A673 (cell line): Measurements from ENCODE around the gene CLCN4. TPM values are rescaled to one million over a fixed set of nuclear protein-coding genes. Genes with fewer than 3 reads are reported as not detected.

Source experiments
- Bru-seq: library from RNA; stranded (reverse); fragments of 400-500 nt; gene quantifications from one replicate; lab custom pipeline; 2021; lab: Mats Ljungman, UMichigan
- BruChase-seq, 2 experiments: library from RNA; stranded (reverse); fragments of 400-500 nt; gene quantifications; one replicate each; lab custom pipeline; 2021; lab: Mats Ljungman, UMichigan
- BruUV-seq: library from RNA; stranded (reverse); fragments of 400-500 nt; replicated peaks from 2 replicates; lab custom pipeline; 2021; lab: Mats Ljungman, UMichigan
- CTCF ChIA-PET: fragments of 300-600 bp; sonication (Branson Sonifier 250); formaldehyde crosslinking; loops from one replicate; lab custom pipeline; 2022; ENCODE audit warnings: antibody characterized with exemption; lab: Charles Lee
- POLR2A ChIA-PET: fragments of 300-600 bp; sonication (Branson Sonifier 250); formaldehyde crosslinking; loops from one replicate; lab custom pipeline; 2022; ENCODE audit warnings: antibody characterized with exemption; ENCODE audit not compliant: low non-redundant PET; lab: Charles Lee
- DNase-seq: peaks from one replicate; pipeline ENCODE4 v3.0.0-alpha.2; 2015; ENCODE audit warnings: low spot score
- H3K27ac ChIP-seq: fragments of 200-600 bp; sonication (generic); 2 replicates; pipeline ENCODE4 v1.5.1; 2016; ENCODE audit warnings: mixed run types, low read depth, mild to moderate bottlenecking, mixed read lengths, antibody characterized with exemption, low read length; ENCODE audit not compliant: poor library complexity, severe bottlenecking
- H3K27me3 ChIP-seq: fragments of 200-600 bp; sonication (generic); replicated peaks from 2 replicates; pipeline ENCODE4 v1.6.1; 2017; ENCODE audit warnings: mixed run types, low read depth, mild to moderate bottlenecking, mixed read lengths, antibody characterized with exemption, low read length; ENCODE audit not compliant: insufficient read depth, poor library complexity
- H3K36me3 ChIP-seq: fragments of 200-600 bp; sonication (generic); 2 replicates; pipeline ENCODE4 v1.6.1; 2016; ENCODE audit warnings: mixed run types, mild to moderate bottlenecking, mixed read lengths, antibody characterized with exemption, low read length; ENCODE audit not compliant: insufficient read depth, poor library complexity, severe bottlenecking
- H3K4me1 ChIP-seq: fragments of 200-600 bp; sonication (generic); 2 replicates; pipeline ENCODE4 v1.6.1; 2017; ENCODE audit warnings: mixed run types, mild to moderate bottlenecking, mixed read lengths, antibody characterized with exemption, low read length; ENCODE audit not compliant: insufficient read depth, poor library complexity, severe bottlenecking
- H3K4me3 ChIP-seq: fragments of 200-600 bp; sonication (generic); 2 replicates; pipeline ENCODE4 v1.5.1; 2016; ENCODE audit warnings: low read depth, mixed run types, mild to moderate bottlenecking, mixed read lengths, low read length; ENCODE audit not compliant: poor library complexity, severe bottlenecking
- H3K9me3 ChIP-seq: fragments of 200-600 bp; sonication (generic); 2 replicates; pipeline ENCODE4 v1.6.1; 2016; ENCODE audit warnings: mixed run types, low read depth, mild to moderate bottlenecking, mixed read lengths, antibody characterized with exemption, low read length; ENCODE audit not compliant: poor library complexity, severe bottlenecking
- CTCF ChIP-seq: fragments of 300-800, 200-600 bp; sonication (generic); conservative IDR thresholded peaks from 2 replicates; pipeline ENCODE4 v1.5.1; 2017; ENCODE audit warnings: low read depth, mild to moderate bottlenecking, antibody characterized with exemption, low read length, moderate library complexity, mixed read lengths
- EZH2 ChIP-seq: fragments of 200-600 bp; sonication (generic); IDR thresholded peaks from 2 replicates; pipeline ENCODE4 v1.6.1; 2017; ENCODE audit warnings: borderline replicate concordance, low read depth, mild to moderate bottlenecking, mixed read lengths, antibody characterized with exemption, low read length; ENCODE audit not compliant: poor library complexity, severe bottlenecking
- intact Hi-C: fragments of 100-400 bp; cut with micrococcal nuclease; formaldehyde crosslinking; loops from one replicate; pipeline ENCODE4 v1.10.0; 2022; ENCODE audit not compliant: unreplicated experiment
- long read RNA-seq: library from polyadenylated mRNA; stranded (forward); transcript quantifications from one replicate; pipeline ENCODE4 v2.0.0, GENCODE V29; 2022
- total RNA-seq: library from RNA; stranded (reverse); gene quantifications from 2 replicates; pipeline ENCODE4 v1.2.3, GENCODE V29; 2021

CLCN4 gene
- total RNA-seq (1.7 and 1.8 TPM in 2 replicates), Bru-seq, nascent RNA (percentile 28 among the genes with signal in this experiment), BruChase-seq, experiment 1, labeled RNA remaining after a 2-hour chase (percentile 31 among the genes with signal in this experiment), BruChase-seq, experiment 2, labeled RNA remaining after a 6-hour chase (percentile 40 among the genes with signal in this experiment)
- long read RNA-seq, partial matches to known transcripts = 1 of 2 reads
- long read RNA-seq, other reads (novel, unspliced or antisense) = 1 of 2 reads

DNA sequence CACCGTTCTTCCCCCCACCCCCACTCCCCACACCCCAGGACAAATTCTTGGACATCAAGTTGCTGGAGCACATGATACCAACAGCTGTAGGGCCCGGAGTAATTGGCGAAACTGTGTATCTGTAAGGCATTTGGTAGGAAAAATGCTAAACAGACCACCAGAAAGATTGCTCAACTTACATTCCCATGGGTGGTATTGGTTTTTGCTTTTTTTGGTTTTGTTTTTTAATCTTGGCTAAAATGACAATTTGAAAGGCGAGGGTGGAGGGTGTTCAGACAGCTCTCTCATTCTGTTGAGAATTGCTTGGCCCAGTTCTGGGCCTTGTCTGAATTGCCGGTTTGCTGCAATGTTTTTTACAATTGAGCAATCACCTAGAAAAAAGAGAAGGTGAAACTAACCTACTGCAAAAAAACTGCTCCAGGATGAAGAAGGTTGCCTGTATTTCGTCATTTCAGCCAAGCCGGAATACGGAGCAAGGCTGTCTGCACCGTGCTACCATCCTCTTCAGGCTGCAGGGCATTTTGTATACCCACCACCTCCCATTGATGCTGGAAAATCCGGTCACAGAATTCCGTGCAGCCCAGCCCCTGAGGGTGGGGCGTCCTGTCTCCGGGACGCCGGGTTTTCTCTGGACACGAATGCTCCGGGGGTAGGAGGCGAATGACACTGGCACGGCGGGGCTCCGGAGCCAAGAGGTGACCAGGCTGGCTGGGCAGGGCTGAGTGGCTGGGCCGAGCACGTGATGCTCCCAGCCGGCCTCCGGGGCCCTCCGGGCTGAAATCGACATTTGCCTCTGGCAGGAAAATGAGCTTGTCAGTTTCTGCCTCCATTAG, at the start of gene CLCN4:
CLCN4 (plus strand) TSS at position 777 of the 833 bp plus-strand sequence. CDS start 28,058 bp downstream, outside the sequence.
- TF ChIP-seq CTCF (no peak), EZH2 (no peak)
- no peaks in the 10 kb centered on the region for H3K36me3 ChIP-seq
- intact Hi-C loops = no loop called here
- POLR2A ChIA-PET = no interaction called here
- DNase-seq = no peak
- peaks cover 4% of the 10 kb centered on the region for H3K27me3 ChIP-seq
- no peak within 1 kb of the TSS for H3K4me3 ChIP-seq
- no TSS peak for BruUV-seq
- CTCF ChIA-PET = no interaction called here
- no peak within 1 kb of the TSS for H3K27ac ChIP-seq
- H3K9me3 ChIP-seq = no peaks in the 10 kb centered on the region
- H3K4me1 ChIP-seq = peaks cover 14% of the 10 kb centered on the region

DNA sequence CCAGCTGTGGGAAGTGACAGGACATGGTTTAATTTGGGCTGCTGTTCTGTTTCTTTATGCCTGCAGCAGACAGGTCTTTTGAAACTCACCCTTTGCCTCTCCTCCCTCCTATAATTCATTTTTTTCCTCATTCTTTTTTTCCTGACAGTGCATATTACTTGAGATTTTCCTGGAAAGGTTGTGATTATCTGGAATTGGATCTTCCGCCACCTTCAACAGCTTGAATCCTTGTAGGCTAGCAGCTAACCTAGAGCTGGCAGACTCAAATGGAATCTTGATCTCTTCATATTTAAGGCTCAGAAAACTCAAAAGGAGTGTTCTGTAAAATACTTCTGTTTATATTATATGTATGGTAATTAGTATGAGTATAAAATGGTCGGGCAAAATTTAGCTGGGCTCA, 49.3 kb upstream of the CLCN4 start:
- ChIA-PET POLR2A (no interaction called here), CTCF (no interaction called here)
- TF ChIP-seq CTCF = no peak
- no peak for TF ChIP-seq EZH2
- H3K27me3 ChIP-seq = no peaks in the 10 kb centered on the region
- intact Hi-C loops = no loop called here
- H3K4me1 ChIP-seq = no peaks in the 10 kb centered on the region
- H3K9me3 ChIP-seq = no peaks in the 10 kb centered on the region
- no peak overlapping the region for H3K27ac ChIP-seq
- BruUV-seq = no TSS peak
- DNase-seq = no peak
- H3K4me3 ChIP-seq = no peak overlapping the region
- H3K36me3 ChIP-seq = no peaks in the 10 kb centered on the region

DNA sequence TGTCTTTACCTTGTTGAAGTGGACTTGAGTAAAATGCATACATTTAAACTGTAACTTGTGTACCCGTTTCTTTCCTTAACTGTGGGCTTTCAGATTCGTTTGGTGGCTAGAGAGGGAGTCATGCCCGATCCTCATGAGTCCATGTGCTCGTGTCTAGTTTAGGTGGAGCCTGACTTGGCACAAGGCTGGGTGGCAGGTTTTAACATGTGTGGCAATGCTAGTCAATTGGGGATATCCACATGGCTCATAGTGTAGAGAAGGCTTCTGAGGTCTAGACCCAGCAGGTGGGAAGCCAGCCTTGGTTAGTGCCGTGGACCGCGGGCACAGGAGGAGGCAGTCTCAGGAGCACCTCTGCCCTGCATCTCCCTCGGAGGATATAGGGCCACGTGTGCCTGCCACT, 48.5 kb upstream of the CLCN4 start:
- ChIA-PET POLR2A (interaction anchor here (0.7 kb wide), 1 partner anchor 37 kb away, joined by 3 read pairs; no protein-coding TSS in a partner anchor), CTCF (no interaction called here)
- no peak for DNase-seq
- H3K4me3 ChIP-seq = no peak overlapping the region
- H3K4me1 ChIP-seq = no peaks in the 10 kb centered on the region
- intact Hi-C loops = no loop called here
- H3K27ac ChIP-seq = no peak overlapping the region
- no peak for TF ChIP-seq CTCF
- TF ChIP-seq EZH2 = no peak
- H3K36me3 ChIP-seq = no peaks in the 10 kb centered on the region
- no peaks in the 10 kb centered on the region for H3K9me3 ChIP-seq
- no TSS peak for BruUV-seq
- no peaks in the 10 kb centered on the region for H3K27me3 ChIP-seq
